Activated CD4-positive, alpha-beta T cell treated with anti-CD3 and anti-CD28 coated beads, Interleukin-2, amount 10 ng/mL, durations not matched to agents 7 days and 5 days (primary cell): ENCODE measurements around the gene INPP4B. TPM values are rescaled to one million over a fixed set of nuclear protein-coding genes. Genes with fewer than 3 reads are reported as not detected.

Experiments
- CTCF ChIA-PET: fragments of 350-600 bp; sonication (Branson Sonifier 250); formaldehyde crosslinking; loops from one replicate; lab custom pipeline; 2021; ENCODE audit warnings: antibody characterized with exemption; lab: Charles Lee
- POLR2A ChIA-PET: fragments of 350-600 bp; sonication (Branson Sonifier 250); formaldehyde crosslinking; loops from one replicate; lab custom pipeline; 2021; ENCODE audit warnings: antibody characterized with exemption; lab: Charles Lee
- DNase-seq: peaks from one replicate; pipeline ENCODE4 v3.0.0-alpha.2; 2020
- H3K27ac Mint-ChIP-seq: one replicate; pipeline ENCODE4 v1.8.0; 2021; ENCODE audit warnings: mild to moderate bottlenecking, moderate library complexity, mixed read lengths
- H3K27me3 Mint-ChIP-seq: one replicate; pipeline ENCODE4 v1.8.0; 2021; ENCODE audit warnings: mixed read lengths
- H3K36me3 Mint-ChIP-seq: one replicate; pipeline ENCODE4 v1.8.0; 2021; ENCODE audit warnings: low read depth, mixed read lengths
- H3K4me1 Mint-ChIP-seq: one replicate; pipeline ENCODE4 v1.8.0; 2021; ENCODE audit warnings: mixed read lengths
- H3K4me3 Mint-ChIP-seq: one replicate; pipeline ENCODE4 v1.8.0; 2021; ENCODE audit warnings: mild to moderate bottlenecking, moderate library complexity, mixed read lengths
- H3K9me3 Mint-ChIP-seq: one replicate; pipeline ENCODE4 v1.8.0; 2021; ENCODE audit warnings: mixed read lengths
- total RNA-seq, 2 experiments: library from RNA; stranded (reverse); gene quantifications; one replicate each; pipeline ENCODE4 v1.2.3, GENCODE V29; 2021

The INPP4B gene
- total RNA-seq, 2 experiments from 2014 or later, result 71.6 to 79.2 TPM

GRCh38 chr4:142416711-142417275 lies 429.3 kb downstream of the INPP4B start:
- ChIA-PET POLR2A (interaction anchor here (0.6 to 1.5 kb wide), 7 partner anchors 8 to 276 kb away, joined by 3 to 38 read pairs (median 4); no protein-coding TSS in a partner anchor), CTCF (interaction anchor here (0.6 to 1.8 kb wide), 9 partner anchors 9 to 277 kb away, joined by 3 to 14 read pairs (median 3); no protein-coding TSS in a partner anchor)
- peak; percentile 20 for DNase-seq
- Mint-ChIP-seq H3K4me1 (peaks cover 50% of the 10 kb centered on the region), H3K4me3 (peak overlapping the region; percentile 47), H3K27me3 (no peaks in the 10 kb centered on the region), H3K9me3 (peaks cover 10% of the 10 kb centered on the region), H3K27ac (peak overlapping the region; percentile 97), H3K36me3 (peaks cover 3% of the 10 kb centered on the region)

GRCh38 chr4:142416121-142416520 lies 430.0 kb downstream of the INPP4B start:
- Mint-ChIP-seq H3K36me3 (peaks cover 3% of the 10 kb centered on the region), H3K9me3 (peaks cover 10% of the 10 kb centered on the region), H3K27me3 (no peaks in the 10 kb centered on the region), H3K4me3 (peak overlapping the region; percentile 30), H3K27ac (peak overlapping the region; percentile 97), H3K4me1 (peaks cover 57% of the 10 kb centered on the region)
- CTCF ChIA-PET, result interaction anchor here (1.0 to 1.8 kb wide), 5 partner anchors 9 to 60 kb away, joined by 3 to 14 read pairs (median 4); no protein-coding TSS in a partner anchor
- DNase-seq, result no peak
- POLR2A ChIA-PET, result interaction anchor here (0.6 to 1.5 kb wide), 3 partner anchors 10 to 277 kb away, joined by 3 to 38 read pairs (median 7); no protein-coding TSS in a partner anchor

- ChIA-PET CTCF (interaction anchor here (0.6 to 0.7 kb wide), 2 partner anchors 9 to 63 kb away, joined by 3 read pairs; no protein-coding TSS in a partner anchor), POLR2A (interaction anchor here (0.9 kb wide), 1 partner anchor 9 kb away, joined by 3 read pairs; no protein-coding TSS in a partner anchor)
- Mint-ChIP-seq H3K27me3 (no peaks in the 10 kb centered on the region), H3K4me3 (no peak overlapping the region), H3K4me1 (peaks cover 68% of the 10 kb centered on the region), H3K36me3 (peaks cover 3% of the 10 kb centered on the region), H3K9me3 (peaks cover 10% of the 10 kb centered on the region), H3K27ac (no peak overlapping the region)
- DNase-seq, result no peak
Observed at GRCh38 chr4:142414366-142414990, 431.6 kb downstream of the INPP4B start.

GRCh38 chr4:142413485-142413884 lies 432.6 kb downstream of the INPP4B start:
- peaks cover 3% of the 10 kb centered on the region for H3K36me3 Mint-ChIP-seq
- no peak for DNase-seq
- peaks cover 11% of the 10 kb centered on the region for H3K9me3 Mint-ChIP-seq
- CTCF ChIA-PET, result no interaction called here
- H3K27ac Mint-ChIP-seq, result no peak overlapping the region
- POLR2A ChIA-PET, result no interaction called here
- H3K4me1 Mint-ChIP-seq, result peaks cover 70% of the 10 kb centered on the region
- H3K4me3 Mint-ChIP-seq, result no peak overlapping the region
- no peaks in the 10 kb centered on the region for H3K27me3 Mint-ChIP-seq

GRCh38 chr4:142411993-142412392 lies 434.1 kb downstream of the INPP4B start:
- Mint-ChIP-seq H3K36me3 (peaks cover 3% of the 10 kb centered on the region), H3K4me1 (peaks cover 74% of the 10 kb centered on the region), H3K27ac (no peak overlapping the region), H3K9me3 (peaks cover 8% of the 10 kb centered on the region), H3K4me3 (no peak overlapping the region), H3K27me3 (no peaks in the 10 kb centered on the region)
- ChIA-PET CTCF (interaction anchor here (0.9 to 1.5 kb wide), 3 partner anchors 13 to 292 kb away, joined by 3 to 4 read pairs (median 3); no protein-coding TSS in a partner anchor), POLR2A (no interaction called here)
- no peak for DNase-seq

- POLR2A ChIA-PET, result interaction anchor here (3.3 kb wide), 1 partner anchor 9 kb away, joined by 38 read pairs; no protein-coding TSS in a partner anchor
- Mint-ChIP-seq H3K9me3 (peaks cover 2% of the 10 kb centered on the region), H3K27ac (peak overlapping the region; percentile 83), H3K27me3 (no peaks in the 10 kb centered on the region), H3K36me3 (peaks cover 2% of the 10 kb centered on the region), H3K4me3 (no peak overlapping the region), H3K4me1 (peaks cover 68% of the 10 kb centered on the region)
- no peak for DNase-seq
- CTCF ChIA-PET, result interaction anchor here (1.1 to 2.4 kb wide), 2 partner anchors 8 to 22 kb away, joined by 3 to 14 read pairs; no protein-coding TSS in a partner anchor
Observed at GRCh38 chr4:142408003-142408441, 438.1 kb downstream of the INPP4B start.

GRCh38 chr4:142407596-142407995 lies 438.5 kb downstream of the INPP4B start:
- H3K27ac Mint-ChIP-seq, result peak overlapping the region; percentile 95
- POLR2A ChIA-PET, result interaction anchor here (1.5 to 3.3 kb wide), 2 partner anchors 9 to 160 kb away, joined by 11 to 38 read pairs; no protein-coding TSS in a partner anchor
- peaks cover 2% of the 10 kb centered on the region for H3K9me3 Mint-ChIP-seq
- no peaks in the 10 kb centered on the region for H3K27me3 Mint-ChIP-seq
- no peak for DNase-seq
- H3K36me3 Mint-ChIP-seq, result peaks cover 6% of the 10 kb centered on the region
- peaks cover 69% of the 10 kb centered on the region for H3K4me1 Mint-ChIP-seq
- H3K4me3 Mint-ChIP-seq, result peak overlapping the region; percentile 92
- CTCF ChIA-PET, result interaction anchor here (0.8 to 2.4 kb wide), 5 partner anchors 9 to 51 kb away, joined by 3 to 14 read pairs (median 4); no protein-coding TSS in a partner anchor

- H3K9me3 Mint-ChIP-seq, result peaks cover 2% of the 10 kb centered on the region
- ChIA-PET POLR2A (interaction anchor here (1.5 to 3.3 kb wide), 2 partner anchors 10 to 161 kb away, joined by 11 to 38 read pairs; no protein-coding TSS in a partner anchor), CTCF (interaction anchor here (0.8 to 2.4 kb wide), 10 partner anchors 10 to 129 kb away, joined by 3 to 14 read pairs (median 4); no protein-coding TSS in a partner anchor)
- H3K27ac Mint-ChIP-seq, result peak overlapping the region; percentile 95
- DNase-seq, result peak; percentile 57
- H3K4me3 Mint-ChIP-seq, result peak overlapping the region; percentile 92
- peaks cover 71% of the 10 kb centered on the region for H3K4me1 Mint-ChIP-seq
- peaks cover 12% of the 10 kb centered on the region for H3K36me3 Mint-ChIP-seq
- H3K27me3 Mint-ChIP-seq, result no peaks in the 10 kb centered on the region
Observed at GRCh38 chr4:142406917-142407501, 439.1 kb downstream of the INPP4B start.

- H3K27ac Mint-ChIP-seq, result peak overlapping the region; percentile 95
- ChIA-PET CTCF (interaction anchor here (0.8 to 2.4 kb wide), 9 partner anchors 9 to 129 kb away, joined by 3 to 14 read pairs (median 4); no protein-coding TSS in a partner anchor), POLR2A (interaction anchor here (1.5 to 3.3 kb wide), 2 partner anchors 10 to 161 kb away, joined by 11 to 38 read pairs; no protein-coding TSS in a partner anchor)
- H3K9me3 Mint-ChIP-seq, result peaks cover 2% of the 10 kb centered on the region
- peaks cover 18% of the 10 kb centered on the region for H3K36me3 Mint-ChIP-seq
- no peak for DNase-seq
- no peaks in the 10 kb centered on the region for H3K27me3 Mint-ChIP-seq
- H3K4me3 Mint-ChIP-seq, result peak overlapping the region; percentile 92
- H3K4me1 Mint-ChIP-seq, result peaks cover 69% of the 10 kb centered on the region
Observed at GRCh38 chr4:142406499-142406835, 439.6 kb downstream of the INPP4B start.

GRCh38 chr4:142405695-142406498 lies 440.2 kb downstream of the INPP4B start:
- peak overlapping the region; percentile 92 for H3K4me3 Mint-ChIP-seq
- peaks cover 2% of the 10 kb centered on the region for H3K9me3 Mint-ChIP-seq
- no peaks in the 10 kb centered on the region for H3K27me3 Mint-ChIP-seq
- ChIA-PET CTCF (interaction anchor here (0.9 to 2.4 kb wide), 11 partner anchors 9 to 53 kb away, joined by 3 to 14 read pairs (median 3); no protein-coding TSS in a partner anchor), POLR2A (interaction anchor here (0.6 to 3.3 kb wide), 5 partner anchors 8 to 163 kb away, joined by 3 to 38 read pairs (median 5); no protein-coding TSS in a partner anchor)
- peak overlapping the region; percentile 95 for H3K27ac Mint-ChIP-seq
- no peak for DNase-seq
- peaks cover 23% of the 10 kb centered on the region for H3K36me3 Mint-ChIP-seq
- peaks cover 67% of the 10 kb centered on the region for H3K4me1 Mint-ChIP-seq

- no peaks in the 10 kb centered on the region for H3K27me3 Mint-ChIP-seq
- peak overlapping the region; percentile 92 for H3K4me3 Mint-ChIP-seq
- peak; percentile 72 for DNase-seq
- peaks cover 70% of the 10 kb centered on the region for H3K4me1 Mint-ChIP-seq
- peaks cover 2% of the 10 kb centered on the region for H3K9me3 Mint-ChIP-seq
- H3K27ac Mint-ChIP-seq, result peak overlapping the region; percentile 95
- ChIA-PET POLR2A (interaction anchor here (0.6 to 3.3 kb wide), 7 partner anchors 9 to 406 kb away, joined by 3 to 38 read pairs (median 5); no protein-coding TSS in a partner anchor), CTCF (interaction anchor here (0.5 to 1.6 kb wide), 5 partner anchors 9 to 346 kb away, joined by 3 to 5 read pairs (median 3); no protein-coding TSS in a partner anchor)
- peaks cover 30% of the 10 kb centered on the region for H3K36me3 Mint-ChIP-seq
Observed at GRCh38 chr4:142405021-142405694, 440.9 kb downstream of the INPP4B start.
